Urothelium cell line (cell line): ENCODE data around the gene AGBL5.

Experiments
- DNase-seq: peaks from one replicate; pipeline ENCODE4 v3.0.0; 2011; ENCODE audit warnings: low spot score, mixed read lengths
- FAIRE-seq: peaks from 2 replicates; lab custom pipeline; 2011; peaks lifted over from hg19 to GRCh38; lab: Jason Lieb, UNC

AGBL5 gene

DNA sequence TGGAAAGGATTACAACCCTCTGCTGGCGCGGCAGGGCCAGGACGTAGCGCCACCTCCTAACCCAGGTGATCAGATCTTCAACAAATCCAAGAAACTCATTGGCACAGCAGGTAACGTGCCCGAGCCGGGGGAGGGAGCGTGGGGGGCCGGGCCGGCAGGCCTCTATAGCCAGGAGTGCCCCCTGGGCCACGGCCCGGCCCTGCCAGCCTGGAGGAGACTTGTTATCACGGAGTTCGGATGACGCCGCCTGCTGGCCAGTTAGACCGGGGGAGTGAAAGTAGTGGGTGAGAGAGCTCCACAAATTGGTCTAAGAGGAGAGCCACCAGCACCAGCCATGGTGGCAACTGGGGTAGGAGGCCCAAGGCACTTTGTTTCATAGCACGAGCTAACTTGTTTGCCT, 27.3 kb upstream of the AGBL5 start:
- DNase-seq (no peak), FAIRE-seq (no peak)

DNA sequence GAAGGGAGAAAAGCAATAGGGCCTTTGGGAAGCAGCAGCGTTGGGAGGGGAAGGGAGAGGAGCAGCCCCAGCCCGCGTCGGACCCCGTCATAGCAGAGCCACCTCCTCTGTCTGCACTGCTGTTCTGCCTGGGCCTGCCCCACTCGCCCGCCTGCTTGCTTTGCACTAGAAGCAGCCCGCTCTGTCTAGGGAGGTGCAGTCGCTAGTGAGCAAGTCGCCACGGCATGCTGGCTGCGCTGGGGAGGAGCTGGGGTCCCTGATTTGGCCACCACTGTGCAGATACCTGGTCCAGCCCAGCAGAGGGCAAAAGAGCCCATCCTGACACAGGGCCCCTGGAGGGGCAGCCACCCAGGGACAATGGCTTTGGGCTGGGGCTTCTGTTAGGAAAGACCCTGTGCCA, 26.7 kb upstream of the AGBL5 start:
- DNase-seq (no peak), FAIRE-seq (no peak)

DNA sequence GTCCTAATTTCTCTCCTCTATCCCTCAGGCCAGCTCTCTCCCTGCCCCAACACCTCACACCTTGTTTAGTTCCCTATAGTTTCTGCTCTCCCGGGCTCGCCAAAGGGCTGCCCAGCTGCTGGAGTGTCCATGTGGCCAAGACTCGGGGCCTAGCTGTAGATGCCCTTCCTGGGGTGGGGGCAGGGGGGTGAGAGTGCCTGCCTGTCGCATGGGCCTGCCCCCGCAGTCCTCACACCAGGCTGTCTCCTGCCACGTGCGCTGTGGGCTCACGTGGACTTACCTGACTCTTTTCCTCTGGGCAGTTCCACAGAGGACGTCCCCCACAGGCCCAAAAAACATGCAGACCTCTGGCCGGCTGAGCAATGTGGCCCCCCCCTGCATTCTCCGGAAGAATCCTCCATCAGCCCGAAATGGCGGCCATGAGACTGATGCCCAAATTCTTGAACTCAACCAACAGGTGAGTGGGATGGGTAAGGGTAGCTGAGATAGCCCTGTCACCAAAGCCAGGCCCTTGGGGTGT, 26.1 kb upstream of the AGBL5 start:
- FAIRE-seq (no peak), DNase-seq (no peak)

- FAIRE-seq (no peak), DNase-seq (no peak)
Measured at GRCh38 chr2:27025861-27026851, 25.3 kb upstream of the AGBL5 start.

GRCh38 chr2:27027211-27027651, 24.2 kb upstream of the AGBL5 start:
- DNase-seq, result no peak

GRCh38 chr2:27029051-27029450, 22.4 kb upstream of the AGBL5 start:
- no peak for FAIRE-seq
- DNase-seq, result no peak

More at GRCh38 chr2:27027211-27027651, 24.2 kb upstream of the AGBL5 start:
- no peak for FAIRE-seq

DNA sequence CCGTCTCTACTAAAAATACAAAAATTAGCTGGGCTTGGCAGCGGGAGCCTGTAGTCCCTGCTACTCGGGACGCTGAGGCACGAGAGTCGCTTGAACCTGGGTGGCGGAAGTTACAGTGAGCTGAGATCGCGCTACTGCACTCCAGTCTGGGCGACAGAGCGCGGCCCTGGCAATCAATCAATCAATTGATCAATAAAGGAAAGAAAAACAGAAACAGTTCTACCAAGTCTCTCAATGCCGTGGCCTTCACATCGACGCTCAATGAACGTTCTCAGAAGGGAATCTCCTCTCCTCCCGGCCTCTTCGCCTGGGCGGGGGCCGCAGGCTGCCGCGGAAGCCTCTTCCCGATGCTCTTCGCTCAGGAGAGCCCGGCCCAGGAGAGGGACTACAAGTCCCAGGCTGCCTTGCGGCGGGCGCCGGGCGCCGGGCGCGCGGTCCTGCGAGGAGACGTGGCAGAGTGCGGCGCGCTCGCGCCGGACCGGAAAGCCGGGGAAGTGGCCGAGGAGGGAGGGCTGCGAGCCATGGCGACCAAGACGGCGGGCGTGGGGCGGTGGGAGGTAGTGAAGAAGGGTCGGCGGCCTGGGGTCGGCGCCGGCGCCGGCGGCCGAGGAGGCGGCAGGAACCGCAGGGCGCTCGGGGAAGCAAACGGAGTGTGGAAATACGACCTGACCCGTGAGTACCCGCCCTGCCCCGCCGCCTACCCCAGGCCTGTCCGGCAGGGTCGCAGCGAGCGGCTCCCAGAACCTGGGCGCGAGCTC, 18.8 kb upstream of the AGBL5 start, which contains the start of gene TMEM214:
TMEM214 (plus strand) TSS at position 471 of the 758 bp plus-strand sequence; CDS start at position 522, 51 bp downstream.
- DNase-seq (peak; percentile 98), FAIRE-seq (peak; percentile 37)

DNA sequence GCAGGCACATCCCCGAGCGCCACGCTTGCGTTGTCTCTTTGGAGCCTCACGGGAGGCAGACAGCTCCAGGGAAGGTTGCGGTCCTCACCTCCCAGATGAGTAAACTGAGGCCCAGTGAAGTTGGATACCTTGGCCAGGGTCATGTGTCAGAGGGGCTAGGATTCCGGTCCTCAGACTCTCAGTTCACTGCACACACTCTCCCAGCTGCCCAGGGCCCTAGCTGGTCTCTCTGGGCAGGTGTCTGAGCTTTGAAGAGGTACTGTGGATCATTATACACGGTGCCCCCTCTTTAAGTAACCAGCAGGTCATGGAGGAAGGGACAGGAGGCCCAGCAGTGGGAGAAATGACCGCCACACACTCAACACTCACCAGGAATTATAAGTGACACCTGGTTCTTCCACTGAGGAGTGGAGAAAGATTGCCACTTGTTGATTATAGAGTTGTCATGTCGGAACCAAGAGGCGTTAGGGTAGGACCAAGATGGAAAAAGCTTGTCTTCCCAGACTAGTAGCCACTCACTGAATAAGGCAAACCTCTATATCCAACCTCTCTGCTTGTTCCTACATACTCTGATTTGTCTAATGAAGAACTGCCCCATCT, 18.1 kb upstream of the AGBL5 start:
- no peak for DNase-seq
- FAIRE-seq, result no peak

- no peak for DNase-seq
- FAIRE-seq, result no peak
Measured at GRCh38 chr2:27038012-27038411, 13.5 kb upstream of the AGBL5 start.

DNA sequence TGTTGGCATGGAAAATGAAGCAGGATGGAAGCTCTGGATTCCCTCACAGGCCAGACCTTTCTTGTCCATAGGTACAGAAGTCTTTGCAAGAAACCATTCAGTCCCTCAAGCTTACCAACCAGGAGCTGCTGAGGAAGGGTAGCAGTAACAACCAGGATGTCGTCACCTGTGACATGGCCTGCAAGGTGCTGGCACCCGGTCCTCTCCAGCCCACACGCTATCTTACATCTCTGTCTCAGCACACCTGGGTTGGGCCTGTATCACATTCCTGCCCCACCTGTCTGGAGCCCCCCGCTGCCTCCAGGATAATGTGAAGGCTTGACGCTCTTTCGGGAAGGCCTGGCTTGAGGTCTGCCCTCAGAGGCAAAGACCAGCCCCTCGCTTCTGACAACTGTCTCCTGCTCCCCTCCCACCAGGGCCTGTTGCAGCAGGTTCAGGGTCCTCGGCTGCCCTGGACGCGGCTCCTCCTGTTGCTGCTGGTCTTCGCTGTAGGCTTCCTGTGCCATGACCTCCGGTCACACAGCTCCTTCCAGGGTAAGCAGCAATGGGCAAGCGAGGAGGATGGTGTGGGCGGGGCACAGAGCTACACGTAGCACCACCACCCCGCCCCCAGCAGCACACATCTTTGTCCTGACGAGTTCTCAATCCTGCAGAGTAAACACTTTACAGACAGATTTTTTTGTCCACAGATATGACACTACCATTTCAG, 12.7 kb upstream of the AGBL5 start:
- no peak for DNase-seq

GRCh38 chr2:27039426-27039825, 12.0 kb upstream of the AGBL5 start:
- FAIRE-seq, result no peak
- DNase-seq, result no peak

More for the DNA sequence above, 12.7 kb upstream of the AGBL5 start:
- FAIRE-seq, result no peak

DNA sequence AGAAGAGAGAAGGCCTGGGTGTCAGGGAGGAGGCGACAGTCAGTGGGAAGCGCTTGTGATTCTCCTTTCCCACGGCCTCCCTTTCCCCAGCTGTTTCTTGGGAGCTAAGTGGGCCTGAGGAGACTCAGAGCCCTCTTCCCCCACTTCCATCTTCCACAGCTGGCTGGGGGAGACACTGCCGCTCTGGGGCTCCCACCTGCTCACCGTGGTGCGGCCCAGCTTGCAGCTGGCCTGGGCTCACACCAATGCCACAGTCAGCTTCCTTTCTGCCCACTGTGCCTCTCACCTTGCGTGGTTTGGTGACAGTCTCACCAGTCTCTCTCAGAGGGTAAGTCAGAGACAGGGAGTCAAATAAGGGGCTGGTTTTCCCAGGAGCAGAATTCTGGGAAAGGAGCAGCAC, 11.6 kb upstream of the AGBL5 start:
- no peak for DNase-seq
- no peak for FAIRE-seq

GRCh38 chr2:27040282-27040681, 11.2 kb upstream of the AGBL5 start:
- FAIRE-seq (no peak), DNase-seq (no peak)

DNA sequence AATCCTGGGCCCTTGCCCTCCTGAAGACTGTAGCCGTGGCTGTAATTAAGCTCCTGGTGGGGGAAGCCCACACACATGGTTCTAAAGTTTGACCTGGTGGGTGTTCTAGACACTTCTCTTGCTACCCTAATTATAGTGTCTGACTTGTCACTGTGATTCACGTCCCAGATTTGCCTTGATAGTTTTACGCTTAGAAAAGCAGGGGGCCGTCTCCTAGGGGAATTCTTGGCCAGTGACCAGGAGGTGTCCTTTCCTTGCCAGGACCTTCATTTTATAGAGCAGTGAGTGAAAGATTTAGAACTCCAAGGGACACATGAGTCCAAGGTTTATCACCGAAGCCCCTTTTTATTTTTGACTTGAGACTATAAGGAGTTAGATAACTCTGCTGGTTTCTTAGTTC, 9.7 kb upstream of the AGBL5 start:
- no peak for DNase-seq
- FAIRE-seq, result no peak

- FAIRE-seq, result no peak
- DNase-seq, result no peak
Measured at GRCh38 chr2:27042159-27042661, 9.3 kb upstream of the AGBL5 start.

DNA sequence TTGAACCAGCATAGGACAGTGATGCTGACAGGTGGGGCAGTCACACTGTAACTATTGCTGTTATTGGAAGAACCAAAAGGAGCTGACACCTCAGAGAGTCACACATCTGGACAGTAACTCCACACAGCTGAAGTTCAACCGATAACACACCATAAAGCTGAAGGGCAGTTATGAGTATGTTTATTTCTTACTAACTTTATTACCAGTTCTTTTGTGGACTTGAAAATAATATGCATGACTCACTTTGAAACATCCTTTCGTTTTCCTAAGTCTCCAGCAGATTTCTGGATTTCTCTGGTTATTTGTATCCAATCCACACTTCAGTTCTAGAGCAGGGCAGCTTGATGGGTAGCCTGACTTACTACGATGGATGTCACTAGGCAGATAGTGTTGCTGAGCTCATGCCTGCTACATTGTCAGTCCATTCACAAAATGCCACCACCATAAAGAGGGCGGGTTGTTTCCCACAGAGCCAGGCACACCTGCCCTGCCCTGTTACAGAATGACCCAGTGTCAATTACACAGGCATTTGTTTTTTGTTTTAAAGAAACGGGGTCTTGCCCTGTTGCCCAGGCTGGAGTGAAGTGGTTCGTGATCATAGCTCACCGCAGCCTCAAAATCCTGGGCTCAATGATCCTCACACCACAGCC, 8.4 kb upstream of the AGBL5 start:
- FAIRE-seq (no peak), DNase-seq (no peak)

GRCh38 chr2:27049422-27050280, 1.8 kb upstream of the AGBL5 start:
- DNase-seq (peak; percentile 61), FAIRE-seq (no peak)

DNA sequence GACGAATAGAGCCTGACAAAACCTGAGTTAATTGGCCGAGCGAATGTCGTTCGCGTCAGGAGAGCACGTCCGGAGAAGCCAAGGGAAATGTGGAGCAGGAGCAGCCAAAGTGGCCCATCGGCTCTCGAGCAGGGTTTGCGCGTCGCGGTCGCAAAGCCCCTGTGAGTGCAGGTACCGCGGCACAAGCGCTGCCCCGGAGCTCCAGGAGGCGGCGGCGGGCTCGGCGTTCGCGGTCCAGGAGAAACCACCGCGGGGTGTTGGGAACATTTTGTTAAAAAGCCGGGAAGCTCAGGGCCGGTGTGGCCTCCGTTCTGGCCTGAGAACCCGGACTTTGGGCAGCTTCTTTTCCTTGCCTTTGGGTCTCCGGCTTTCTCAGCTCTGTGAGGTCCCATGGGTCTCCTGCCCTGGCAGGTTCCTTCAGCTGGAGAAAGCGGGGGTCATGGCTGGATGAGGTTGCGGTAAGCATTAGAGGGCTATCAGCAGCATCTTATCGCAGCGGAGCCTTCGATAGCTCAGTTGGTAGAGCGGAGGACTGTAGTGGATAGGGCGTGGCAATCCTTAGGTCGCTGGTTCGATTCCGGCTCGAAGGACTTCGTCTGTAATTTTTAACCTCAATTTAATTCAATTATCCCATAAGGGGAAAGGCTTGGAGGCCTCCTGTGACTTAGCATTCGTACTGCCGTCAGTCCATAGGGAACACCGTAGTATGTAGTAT, 1.0 kb upstream of the AGBL5 start:
- peak; percentile 90 for DNase-seq
- peak; percentile 23 for FAIRE-seq
